ENCODE measurements around the gene AFDN.

AFDN gene

DNA sequence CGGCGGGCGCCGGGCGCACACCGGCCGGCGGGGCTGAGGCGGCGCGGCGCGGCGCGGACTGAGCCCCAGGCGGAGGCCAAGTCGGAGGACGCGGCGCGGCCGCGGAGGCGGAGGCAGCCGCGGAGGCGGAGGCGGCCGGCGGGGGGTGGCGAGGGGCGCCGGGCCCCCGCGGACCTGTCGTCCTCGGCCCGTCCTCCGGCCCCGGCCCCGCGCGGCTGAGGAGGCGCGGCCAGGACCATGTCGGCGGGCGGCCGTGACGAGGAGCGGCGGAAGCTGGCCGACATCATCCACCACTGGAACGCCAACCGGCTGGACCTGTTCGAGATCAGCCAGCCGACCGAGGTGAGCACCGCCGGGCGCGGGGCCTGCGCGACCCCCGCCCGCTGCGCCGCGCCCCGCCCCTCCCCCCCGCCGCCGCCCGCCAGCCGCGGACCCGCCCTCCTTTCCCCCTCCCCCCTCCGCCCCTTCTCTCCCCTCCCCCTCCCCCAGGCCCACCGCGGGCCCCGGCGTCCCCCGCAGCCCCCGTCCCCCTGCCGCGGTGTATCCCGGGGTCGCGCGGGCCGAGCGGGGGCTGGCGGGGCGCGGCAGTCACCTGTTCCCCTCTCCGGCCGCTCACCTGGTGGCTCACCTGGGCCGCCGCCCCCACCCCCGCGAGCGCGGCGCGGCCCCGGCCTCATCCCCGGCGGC, at the start of gene AFDN:
Gene AFDN, plus strand, starts transcription at position 16 of the 687 bp plus-strand sequence. Its CDS starts 222 bp downstream, at position 238.
- in situ Hi-C loops (cut with HindIII; ENCODE audit: low pct_ligation_motif_present, low pct_unique_long_range_greater_than_20kb, low sequenced_read_pairs): no loop called here
- DNase-seq: no peak

- in situ Hi-C loops (cut with HindIII; ENCODE audit: low pct_ligation_motif_present, low pct_unique_long_range_greater_than_20kb, low sequenced_read_pairs): no loop called here
- no peak for DNase-seq
Observed at GRCh38 chr6:167778497-167779128, 48.1 kb upstream of the AFDN start.

DNA sequence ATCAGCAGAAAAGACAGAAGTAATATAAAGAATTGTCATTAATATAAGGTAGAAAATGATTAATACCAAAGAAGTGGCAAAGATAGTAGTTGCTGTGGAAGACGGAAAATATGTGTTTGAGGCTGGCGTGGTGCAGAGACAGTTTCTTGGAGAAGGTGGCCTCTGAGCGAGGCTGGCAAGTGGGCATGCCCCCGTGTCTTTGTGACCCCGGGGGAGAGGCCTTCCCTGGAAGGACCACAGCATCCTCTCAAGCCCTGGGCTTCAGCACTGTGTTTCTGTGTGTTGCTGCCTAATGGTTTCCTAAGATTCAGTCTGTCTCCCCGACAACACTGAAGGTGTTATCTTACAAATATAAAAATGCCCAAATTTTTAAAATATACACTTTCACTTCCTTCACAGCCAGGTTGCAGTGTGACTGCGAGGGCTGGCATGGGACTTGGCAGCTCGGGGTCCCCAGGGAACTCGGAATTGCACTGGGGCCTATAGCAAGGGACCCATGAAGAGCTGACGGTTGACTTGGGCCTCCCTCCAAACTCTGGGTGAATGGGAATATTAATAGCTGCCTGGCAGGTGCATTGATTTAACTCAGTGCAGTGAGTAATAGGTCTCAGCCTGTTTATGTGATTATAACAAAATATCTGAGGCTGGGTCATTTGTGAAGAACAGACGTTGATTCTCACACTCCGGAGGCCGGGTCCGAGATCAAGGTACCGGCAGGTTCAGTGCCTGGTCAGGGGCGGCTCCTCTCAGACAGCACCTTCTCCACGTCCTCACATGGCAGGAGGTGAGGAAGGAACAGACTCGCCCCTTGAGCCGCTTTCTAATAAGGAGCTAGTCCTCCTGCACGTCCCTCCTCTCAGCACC, 47.4 kb upstream of the AFDN start:
- DNase-seq: no peak
- in situ Hi-C loops (cut with HindIII; ENCODE audit: low pct_ligation_motif_present, low pct_unique_long_range_greater_than_20kb, low sequenced_read_pairs): no loop called here

GRCh38 chr6:167779993-167780655, 46.6 kb upstream of the AFDN start:
- no peak for DNase-seq
- in situ Hi-C loops (cut with HindIII; ENCODE audit: low pct_ligation_motif_present, low pct_unique_long_range_greater_than_20kb, low sequenced_read_pairs): no loop called here

DNA sequence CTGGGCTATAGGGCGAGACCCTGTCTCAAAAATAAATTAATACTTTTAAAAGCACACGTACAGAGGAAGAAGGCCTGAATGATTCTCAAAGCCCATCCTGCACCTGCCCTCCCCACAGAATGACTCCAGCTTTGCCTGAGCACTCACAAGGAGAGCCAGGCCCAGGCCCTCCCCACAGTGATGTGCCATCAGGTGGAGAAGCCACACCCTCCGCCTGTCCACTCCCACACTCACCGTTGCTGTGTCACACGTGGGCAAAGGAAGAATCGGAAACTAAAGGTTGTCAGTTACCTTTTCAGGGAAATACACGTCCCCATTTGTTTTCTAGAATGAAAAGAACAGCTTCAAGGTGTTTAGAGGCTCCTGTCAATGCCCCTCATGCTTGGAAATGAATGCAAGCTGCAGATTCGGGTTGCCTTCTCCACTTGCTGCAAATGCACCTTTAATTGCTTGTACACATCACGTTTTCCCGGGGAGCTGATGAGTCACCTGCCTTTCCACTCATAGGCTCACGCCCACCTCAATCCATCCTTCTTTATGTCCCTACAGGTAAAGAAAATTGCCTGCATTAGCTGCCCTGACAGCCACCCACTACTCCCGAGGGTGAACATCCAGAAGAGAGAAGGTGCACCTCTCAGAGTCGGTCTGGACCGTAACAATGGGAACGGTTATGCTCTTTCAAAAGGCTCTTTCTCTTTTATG, 45.5 kb upstream of the AFDN start:
- in situ Hi-C loops (cut with HindIII; ENCODE audit: low pct_ligation_motif_present, low pct_unique_long_range_greater_than_20kb, low sequenced_read_pairs): no loop called here
- DNase-seq: no peak

GRCh38 chr6:167781868-167782267, 44.8 kb upstream of the AFDN start:
- in situ Hi-C loops (cut with HindIII; ENCODE audit: low pct_ligation_motif_present, low pct_unique_long_range_greater_than_20kb, low sequenced_read_pairs): no loop called here
- no peak for DNase-seq

- DNase-seq: no peak
- in situ Hi-C loops (cut with HindIII; ENCODE audit: low pct_ligation_motif_present, low pct_unique_long_range_greater_than_20kb, low sequenced_read_pairs): no loop called here
Observed at GRCh38 chr6:167782698-167783517, 43.8 kb upstream of the AFDN start.

DNA sequence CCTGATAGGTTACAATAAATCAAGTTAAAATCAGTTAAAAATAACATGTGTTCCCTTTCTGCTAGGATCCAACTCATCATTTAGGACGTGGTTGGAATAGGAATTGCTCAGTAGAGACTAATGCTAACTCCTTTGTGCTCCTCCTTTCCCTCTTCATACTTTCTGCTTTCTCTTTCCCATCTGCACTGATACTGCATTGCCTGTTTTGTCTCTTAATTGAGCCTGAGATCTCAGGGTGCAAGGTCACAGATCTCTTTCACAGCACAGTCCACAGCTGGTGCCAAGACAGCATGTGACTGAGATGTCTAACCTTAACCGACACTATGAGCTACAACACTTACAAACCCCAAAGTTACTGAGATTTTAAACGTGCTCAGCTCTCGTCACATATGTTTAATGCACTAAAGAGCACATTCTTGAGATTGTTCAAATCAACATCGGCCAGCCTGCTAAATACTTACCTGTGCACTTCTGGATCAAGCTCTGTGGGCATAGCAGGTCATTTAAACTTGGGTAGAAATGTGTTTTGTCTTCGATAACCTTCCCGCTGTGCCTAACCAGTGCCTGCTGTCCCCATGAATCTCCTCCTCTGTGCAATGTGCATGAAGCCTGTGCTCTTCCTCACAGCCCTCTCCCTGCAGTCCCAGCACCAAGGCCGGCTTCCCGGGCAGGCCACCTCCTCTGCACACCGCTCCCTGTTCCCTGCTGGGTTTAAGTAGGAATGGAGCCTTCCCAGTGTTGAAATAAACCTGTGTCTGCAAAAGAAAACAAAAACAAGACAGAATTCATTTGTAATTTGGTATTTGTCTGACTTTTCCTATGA, 39.6 kb upstream of the AFDN start:
- DNase-seq: no peak
- in situ Hi-C loops (cut with HindIII; ENCODE audit: low pct_ligation_motif_present, low pct_unique_long_range_greater_than_20kb, low sequenced_read_pairs): no loop called here

DNA sequence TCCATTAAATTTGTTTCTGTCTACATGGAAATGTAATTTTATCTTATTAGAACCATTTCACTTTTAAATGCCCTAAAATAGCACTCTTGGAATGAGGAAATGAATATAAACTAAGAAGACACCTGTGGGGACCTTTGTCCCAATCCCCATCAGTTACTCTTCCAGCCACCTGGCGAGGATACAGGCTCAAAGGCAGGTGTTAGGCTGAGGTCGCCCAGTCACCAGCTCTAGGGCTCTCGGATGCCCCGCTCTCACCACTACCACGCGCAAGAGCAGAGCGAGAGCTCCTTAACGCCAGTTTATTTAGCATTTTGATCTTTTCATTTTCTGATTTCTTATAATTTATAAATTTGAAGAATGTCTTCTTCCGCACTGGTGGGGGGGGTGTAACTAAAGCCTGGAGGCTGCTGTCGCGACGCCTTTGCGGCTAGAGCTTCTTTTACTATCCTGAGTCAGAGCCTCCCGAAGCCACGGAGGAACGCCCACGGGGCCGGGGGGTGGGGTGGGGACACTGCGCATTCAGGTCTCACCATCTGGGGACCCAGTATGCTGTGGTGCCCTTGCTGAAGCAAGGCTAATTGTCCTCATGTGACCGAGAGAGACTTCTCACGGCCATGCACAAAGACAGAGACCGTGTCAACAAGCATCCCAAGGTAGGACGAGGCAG, 38.7 kb upstream of the AFDN start:
- in situ Hi-C loops (cut with HindIII; ENCODE audit: low pct_ligation_motif_present, low pct_unique_long_range_greater_than_20kb, low sequenced_read_pairs): no loop called here
- DNase-seq: no peak

GRCh38 chr6:167788563-167788903, 38.2 kb upstream of the AFDN start:
- no peak for DNase-seq
- in situ Hi-C loops (cut with HindIII; ENCODE audit: low pct_ligation_motif_present, low pct_unique_long_range_greater_than_20kb, low sequenced_read_pairs): no loop called here

DNA sequence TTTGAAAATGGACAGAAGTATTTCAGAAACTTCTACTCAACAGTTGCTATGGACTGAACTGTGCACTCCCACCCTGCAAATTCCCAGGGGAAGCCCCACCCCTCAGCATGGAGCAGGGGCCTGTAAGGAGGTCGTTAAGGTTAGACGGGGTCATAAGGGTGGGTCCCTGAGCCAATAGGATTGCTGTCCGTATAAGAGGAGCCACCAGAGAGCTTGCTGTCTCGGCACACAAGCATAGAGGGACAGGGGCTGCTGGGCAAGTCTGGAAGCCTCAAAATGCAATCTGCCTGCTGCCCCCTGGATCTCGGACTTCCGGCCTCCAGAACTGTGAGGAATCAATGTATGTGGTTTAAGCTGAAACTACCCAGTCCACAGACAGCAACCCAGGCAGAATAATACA, 37.4 kb upstream of the AFDN start:
- in situ Hi-C loops (cut with HindIII; ENCODE audit: low pct_ligation_motif_present, low pct_unique_long_range_greater_than_20kb, low sequenced_read_pairs): no loop called here
- DNase-seq: no peak

DNA sequence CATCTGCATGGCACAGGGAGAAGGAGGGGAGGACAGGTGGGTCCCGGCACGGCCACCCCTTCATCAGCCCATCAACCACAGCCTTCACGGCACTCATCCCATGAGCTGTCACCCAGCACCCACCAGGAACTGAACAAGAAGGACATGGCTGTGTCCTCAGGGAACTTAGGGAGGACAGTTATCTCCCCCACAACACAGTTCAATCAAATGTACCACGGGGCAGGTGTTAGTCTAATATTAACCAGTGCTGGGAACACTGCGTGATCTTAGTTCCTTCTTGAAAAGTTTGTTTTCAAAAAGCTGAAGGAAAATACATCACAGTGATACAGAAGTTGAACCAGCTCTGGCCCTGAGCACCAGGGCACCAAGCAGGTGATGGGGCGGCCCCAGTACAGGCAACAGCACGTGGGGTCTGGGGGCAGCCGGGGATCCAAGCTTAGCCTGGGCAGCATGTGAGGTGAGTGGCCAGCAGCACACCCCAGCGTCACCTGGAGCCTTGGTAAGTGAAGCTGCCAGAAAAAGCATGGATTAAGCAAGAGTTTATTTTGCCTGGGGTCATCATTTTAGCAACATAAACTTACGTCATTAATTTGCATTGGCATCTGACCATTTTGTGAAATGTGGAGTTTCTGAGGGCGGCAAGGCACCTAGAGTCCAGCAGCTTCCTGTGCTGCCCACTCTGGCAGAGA, 35.5 kb upstream of the AFDN start:
- no peak for DNase-seq
- in situ Hi-C loops (cut with HindIII; ENCODE audit: low pct_ligation_motif_present, low pct_unique_long_range_greater_than_20kb, low sequenced_read_pairs): no loop called here

DNA sequence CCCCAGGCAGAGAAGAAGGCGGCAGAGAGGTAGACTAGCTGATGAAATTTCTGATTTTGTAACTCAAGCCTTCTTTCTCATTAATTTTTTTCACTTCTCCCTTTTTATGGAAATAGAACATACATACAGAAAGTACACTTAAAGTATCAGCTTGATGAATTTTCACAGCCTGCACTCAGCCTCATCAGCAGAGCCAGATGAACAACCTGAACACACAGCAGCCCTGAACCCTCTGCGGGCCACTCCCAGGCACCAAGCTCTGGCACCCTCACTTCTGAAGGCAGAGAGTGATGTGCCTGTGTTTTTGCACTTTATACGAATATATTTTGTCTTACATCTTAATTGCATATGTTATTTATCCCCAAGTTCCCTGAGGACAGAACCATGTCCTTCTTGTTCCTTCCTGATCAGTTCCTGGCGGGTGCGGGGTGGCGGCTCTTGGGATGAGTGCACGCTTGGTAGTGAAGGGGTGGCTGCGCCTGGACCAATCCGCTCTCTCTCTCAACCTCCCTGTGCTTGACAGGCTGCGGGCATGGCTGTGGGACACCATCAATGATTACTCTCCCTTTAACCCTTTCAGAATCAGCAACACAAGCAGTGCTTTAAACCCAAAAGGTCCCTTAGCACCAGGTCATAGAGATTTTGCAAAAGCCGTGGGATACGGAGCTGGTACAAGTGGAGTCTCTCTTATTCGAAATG, 34.8 kb upstream of the AFDN start:
- DNase-seq: no peak
- in situ Hi-C loops (cut with HindIII; ENCODE audit: low pct_ligation_motif_present, low pct_unique_long_range_greater_than_20kb, low sequenced_read_pairs): no loop called here

DNA sequence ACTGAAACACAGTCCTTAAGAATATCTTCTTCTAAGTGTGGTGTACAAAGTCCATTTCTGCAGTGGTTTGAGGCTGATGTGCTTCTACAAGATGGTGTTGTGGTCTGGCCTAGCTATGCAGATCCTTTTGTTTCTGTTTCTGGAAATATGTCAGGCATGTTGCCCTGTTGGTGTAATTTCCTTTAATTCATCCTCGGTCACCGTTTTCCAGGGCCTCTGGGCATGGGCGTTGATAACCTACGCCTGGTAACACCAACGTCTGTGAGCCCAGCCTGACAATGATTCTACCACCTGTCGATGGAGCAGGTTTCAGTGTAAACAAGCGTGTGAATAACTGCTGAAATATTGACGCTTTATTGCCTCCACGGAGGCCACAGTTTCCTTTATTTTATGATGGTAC, 33.3 kb upstream of the AFDN start:
- in situ Hi-C loops (cut with HindIII; ENCODE audit: low pct_ligation_motif_present, low pct_unique_long_range_greater_than_20kb, low sequenced_read_pairs): no loop called here
- no peak for DNase-seq

Measured in ACHN (cell line).